HUES48 (cell line): ENCODE data around the gene NEURL1.
"Not testable (repeated sequence)": the region's sequence is repeated elsewhere in the genome, so short reads cannot be mapped to it uniquely, and the experiment has no call there.

Source experiments
- H3K27ac ChIP-seq: one replicate; pipeline ENCODE4 v1.7.0; 2013; ENCODE audit warnings: low read depth, low read length, inconsistent platforms
- H3K27me3 ChIP-seq: 2 replicates; pipeline ENCODE4 v1.6.1; 2013; ENCODE audit warnings: mild to moderate bottlenecking, low read length; ENCODE audit not compliant: control insufficient read depth, insufficient read depth
- H3K36me3 ChIP-seq: 2 replicates; pipeline ENCODE4 v1.6.1; 2013; ENCODE audit warnings: low read length; ENCODE audit not compliant: control insufficient read depth, insufficient read depth
- H3K4me1 ChIP-seq: 2 replicates; pipeline ENCODE4 v1.6.1; 2013; ENCODE audit warnings: mild to moderate bottlenecking, low read length; ENCODE audit not compliant: control insufficient read depth, insufficient read depth
- H3K4me3 ChIP-seq: 2 replicates; pipeline ENCODE4 v1.5.1; 2013; ENCODE audit warnings: mild to moderate bottlenecking, low read depth, low read length
- H3K9ac ChIP-seq: 2 replicates; pipeline ENCODE4 v1.6.1; 2013; ENCODE audit warnings: mild to moderate bottlenecking, low read depth, low read length, moderate library complexity
- H3K9me3 ChIP-seq: 2 replicates; pipeline ENCODE4 v1.6.1; 2013; ENCODE audit warnings: low read length; ENCODE audit not compliant: control insufficient read depth, insufficient read depth

Gene NEURL1

DNA sequence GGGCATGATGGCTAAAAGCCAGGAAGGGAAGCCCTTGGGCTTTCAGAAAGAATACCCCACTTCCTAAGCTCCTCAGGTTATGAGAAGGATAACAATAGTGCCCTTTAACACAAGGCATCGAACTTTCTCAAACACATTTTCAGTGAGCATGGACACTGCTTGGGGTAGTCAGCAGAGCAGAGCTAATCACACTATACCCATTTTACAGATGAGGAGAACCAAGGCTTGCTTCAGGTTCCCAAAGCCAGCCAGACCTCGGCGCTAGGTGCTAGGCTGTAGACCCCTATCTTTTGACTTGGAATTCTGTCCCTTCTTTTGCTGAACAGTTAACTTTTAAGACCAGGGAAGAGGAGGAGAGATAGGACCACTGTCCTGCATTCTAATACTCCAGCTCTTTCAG is 1.8 kb downstream of the NEURL1 start:
- H3K9me3 ChIP-seq = no peaks in the 10 kb centered on the region
- no peak overlapping the region for H3K27ac ChIP-seq
- H3K27me3 ChIP-seq = peaks cover 64% of the 10 kb centered on the region
- H3K36me3 ChIP-seq = no peaks in the 10 kb centered on the region
- no peak overlapping the region for H3K4me3 ChIP-seq
- H3K9ac ChIP-seq = no peak overlapping the region
- peaks cover 4% of the 10 kb centered on the region; the same call in 1 of the 2 replicates for H3K4me1 ChIP-seq

DNA sequence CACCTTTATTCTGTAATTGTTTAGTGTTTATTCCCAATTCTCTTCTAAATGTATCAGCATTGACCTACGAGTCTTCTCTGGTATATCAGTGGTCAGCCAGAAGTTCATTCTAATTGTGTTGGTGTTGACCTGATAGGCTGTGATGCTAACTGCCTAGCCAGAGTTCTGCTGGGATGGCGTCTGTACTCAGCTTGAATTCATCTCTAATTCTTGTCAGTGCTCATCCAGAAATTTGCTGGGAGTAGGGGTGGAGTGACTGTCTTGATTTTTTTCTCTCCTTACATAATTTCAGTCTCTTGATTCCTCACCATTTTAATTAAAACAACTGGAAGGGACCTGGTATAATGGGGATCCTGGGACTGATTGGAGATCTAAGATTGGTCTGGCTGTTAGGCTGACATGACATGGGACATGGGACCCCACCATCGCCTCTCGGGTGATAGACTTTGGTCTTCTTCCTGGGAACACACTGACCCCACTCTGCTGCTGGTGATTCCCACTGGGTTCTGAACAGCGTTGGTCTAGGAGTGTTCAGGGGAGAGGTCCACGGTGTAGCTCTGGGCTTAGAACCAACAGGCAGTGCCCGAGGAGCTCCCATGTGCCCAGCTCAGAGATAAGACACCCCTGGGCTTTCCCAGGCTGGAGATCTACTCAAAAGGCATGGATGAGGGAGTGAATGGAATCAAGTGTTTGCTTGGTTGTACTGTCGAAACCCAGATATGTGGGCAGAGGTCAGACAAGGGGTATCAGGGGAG is 3.8 kb downstream of the NEURL1 start:
- Histone ChIP-seq H3K36me3 (no peaks in the 10 kb centered on the region), H3K4me1 (no peaks in the 10 kb centered on the region), H3K27ac (no peak overlapping the region), H3K9ac (no peak overlapping the region), H3K27me3 (peaks cover 55% of the 10 kb centered on the region), H3K9me3 (no peaks in the 10 kb centered on the region), H3K4me3 (no peak overlapping the region)

- Histone ChIP-seq H3K27ac (no peak overlapping the region), H3K27me3 (peaks cover 39% of the 10 kb centered on the region), H3K9ac (no peak overlapping the region), H3K4me3 (no peak overlapping the region), H3K4me1 (no peaks in the 10 kb centered on the region), H3K36me3 (no peaks in the 10 kb centered on the region), H3K9me3 (no peaks in the 10 kb centered on the region)
These were observed 5.6 kb downstream of the NEURL1 start for GRCh38 chr10:103498936-103499638.

- Histone ChIP-seq H3K36me3 (no peaks in the 10 kb centered on the region), H3K27me3 (peaks cover 31% of the 10 kb centered on the region), H3K4me1 (no peaks in the 10 kb centered on the region), H3K27ac (no peak overlapping the region), H3K9ac (no peak overlapping the region), H3K9me3 (no peaks in the 10 kb centered on the region), H3K4me3 (no peak overlapping the region)
These were observed 6.4 kb downstream of the NEURL1 start for GRCh38 chr10:103499881-103500280.

DNA sequence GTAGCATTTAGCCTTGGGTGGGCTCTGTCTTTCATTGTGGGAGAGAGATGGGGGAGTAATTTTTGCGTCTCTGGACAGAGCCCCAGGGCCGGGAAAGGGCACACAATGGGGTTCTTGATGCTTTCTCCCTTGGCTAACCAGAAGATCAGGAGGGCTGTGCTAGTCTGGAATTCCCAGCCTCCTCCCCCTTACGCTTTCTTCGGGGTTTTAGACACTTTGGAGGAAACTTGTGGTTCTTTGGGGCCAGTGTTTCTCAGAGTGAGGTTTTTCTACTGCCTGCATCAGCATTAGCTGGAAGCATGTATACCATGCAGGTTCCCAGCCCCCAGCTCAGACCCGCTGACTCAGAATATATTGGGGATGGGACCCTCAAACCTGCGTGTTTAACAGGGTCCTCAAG is 7.0 kb downstream of the NEURL1 start:
- peaks cover 25% of the 10 kb centered on the region for H3K27me3 ChIP-seq
- no peaks in the 10 kb centered on the region for H3K36me3 ChIP-seq
- no peaks in the 10 kb centered on the region for H3K4me1 ChIP-seq
- H3K9me3 ChIP-seq = no peaks in the 10 kb centered on the region
- no peak overlapping the region for H3K27ac ChIP-seq
- H3K4me3 ChIP-seq = no peak overlapping the region
- H3K9ac ChIP-seq = no peak overlapping the region

DNA sequence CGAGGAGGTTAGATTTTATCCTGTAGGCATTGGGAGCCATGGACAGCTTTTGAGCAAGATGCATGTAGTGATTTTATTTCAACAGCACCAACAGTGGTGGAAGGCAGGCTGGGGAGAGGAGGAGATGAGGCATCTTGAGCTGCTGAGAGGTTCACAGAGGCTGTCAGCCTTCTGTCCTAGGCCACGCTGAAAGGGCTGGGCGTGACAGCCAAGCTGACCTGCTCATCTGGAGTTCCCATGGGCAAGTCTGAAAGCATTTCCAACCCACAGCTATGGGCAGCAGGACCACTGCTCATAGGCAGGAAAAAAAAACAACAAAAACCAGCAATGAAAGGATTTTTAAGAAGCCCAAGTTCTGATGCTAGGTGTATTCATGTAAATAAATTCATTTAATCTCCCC is 7.7 kb downstream of the NEURL1 start:
- no peak overlapping the region for H3K27ac ChIP-seq
- H3K9me3 ChIP-seq = no peaks in the 10 kb centered on the region
- no peaks in the 10 kb centered on the region for H3K4me1 ChIP-seq
- H3K9ac ChIP-seq = no peak overlapping the region
- no peak overlapping the region for H3K4me3 ChIP-seq
- no peaks in the 10 kb centered on the region for H3K36me3 ChIP-seq
- H3K27me3 ChIP-seq = peaks cover 18% of the 10 kb centered on the region

- H3K4me1 ChIP-seq = no peaks in the 10 kb centered on the region
- H3K27me3 ChIP-seq = peaks cover 5% of the 10 kb centered on the region; the same call in 1 of the 2 replicates
- H3K9me3 ChIP-seq = no peaks in the 10 kb centered on the region
- H3K36me3 ChIP-seq = no peaks in the 10 kb centered on the region
- no peak overlapping the region for H3K27ac ChIP-seq
- H3K9ac ChIP-seq = no peak overlapping the region
- H3K4me3 ChIP-seq = no peak overlapping the region
These were observed 9.6 kb downstream of the NEURL1 start for GRCh38 chr10:103502849-103503660.

GRCh38 chr10:103503777-103504176 is 10.3 kb downstream of the NEURL1 start:
- not testable (repeated sequence) for H3K4me1 ChIP-seq, H3K9ac ChIP-seq, H3K4me3 ChIP-seq, H3K36me3 ChIP-seq, H3K27me3 ChIP-seq, H3K9me3 ChIP-seq
- peak overlapping the region; percentile 63 for H3K27ac ChIP-seq

DNA sequence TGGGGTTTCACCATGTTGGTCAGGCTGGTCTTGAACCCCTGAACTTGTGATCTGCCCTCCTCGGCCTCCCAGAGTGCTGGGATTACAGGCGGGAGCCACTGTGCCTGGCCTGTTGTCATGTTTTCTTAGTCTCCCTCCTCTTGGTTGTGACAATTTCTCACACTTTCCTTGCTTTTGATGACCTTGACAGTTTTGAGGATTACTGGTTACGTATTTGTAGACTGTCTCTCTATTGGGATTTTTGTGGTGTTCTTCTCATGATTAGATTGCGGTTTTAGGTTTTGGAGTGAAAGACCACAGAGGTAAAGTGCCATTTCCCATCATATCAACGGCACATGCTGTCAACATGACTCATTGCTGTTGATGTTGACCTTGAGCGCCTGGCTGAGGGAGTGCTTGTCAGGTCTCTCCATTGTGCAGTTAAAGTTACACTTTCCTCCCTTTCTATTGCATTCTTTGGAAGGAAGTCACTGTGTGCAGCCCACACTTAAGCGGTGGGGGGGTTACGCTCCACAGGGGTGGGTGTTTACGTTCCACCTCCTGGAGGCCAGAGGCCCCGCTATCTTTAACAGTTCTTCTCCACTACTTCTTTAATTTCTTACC is 10.8 kb downstream of the NEURL1 start:
- no peak overlapping the region for H3K4me3 ChIP-seq
- no peaks in the 10 kb centered on the region for H3K9me3 ChIP-seq
- peak overlapping the region; percentile 63 for H3K27ac ChIP-seq
- no peaks in the 10 kb centered on the region for H3K36me3 ChIP-seq
- H3K9ac ChIP-seq = no peak overlapping the region
- H3K27me3 ChIP-seq = peaks cover 5% of the 10 kb centered on the region; the same call in 1 of the 2 replicates
- H3K4me1 ChIP-seq = no peaks in the 10 kb centered on the region

- Histone ChIP-seq H3K4me3 (no peak overlapping the region), H3K27me3 (peaks cover 4% of the 10 kb centered on the region; the same call in 1 of the 2 replicates), H3K27ac (no peak overlapping the region), H3K36me3 (no peaks in the 10 kb centered on the region), H3K4me1 (no peaks in the 10 kb centered on the region), H3K9ac (no peak overlapping the region), H3K9me3 (no peaks in the 10 kb centered on the region)
These were observed 12.6 kb downstream of the NEURL1 start for GRCh38 chr10:103506061-103506460.
